ENCODE measurements around the gene TSKU. TPM values are rescaled to one million over a fixed set of nuclear protein-coding genes. Genes with fewer than 3 reads are reported as not detected.

Gene TSKU
- total and polyA plus RNA-seq, 9 of the 15 experiments (the other 6 are each of a cell fraction or from before 2014, with no cell fraction given): 0.60 to 11.9 (median 8.4) TPM

DNA sequence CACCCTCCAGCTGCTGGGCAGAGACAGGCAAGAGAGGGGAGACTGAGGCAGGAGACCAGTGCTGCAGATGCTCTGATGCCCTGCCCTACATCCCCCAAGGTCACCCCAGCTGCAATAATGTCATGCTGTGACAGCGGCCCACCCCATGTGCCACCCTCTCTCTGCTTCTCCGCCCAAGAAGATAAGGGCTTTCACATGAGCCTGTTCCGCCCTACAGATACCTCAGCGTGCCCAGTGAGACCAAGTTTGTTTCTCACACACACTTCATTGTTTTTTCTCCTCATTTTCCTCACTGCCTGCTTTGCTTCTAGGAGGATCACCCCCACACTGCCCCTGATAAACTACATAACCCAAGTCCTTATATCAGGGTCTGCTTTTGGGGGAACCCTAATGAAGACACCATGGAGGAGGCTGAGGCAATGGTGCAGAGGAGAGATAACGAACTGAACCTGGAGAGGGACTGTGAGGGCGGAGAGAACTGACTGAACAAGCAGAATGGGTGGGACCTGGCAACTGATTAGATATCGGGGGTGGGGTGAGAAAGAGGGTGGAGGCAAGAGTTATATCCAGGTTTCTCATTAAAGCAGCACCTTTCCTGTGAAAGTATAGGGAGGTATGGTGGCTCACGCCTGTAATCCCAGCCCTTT, 37.5 kb upstream of the TSKU start (continued):
- TF ChIP-seq FOXA3 (CRISPR knock-in tag; conservative IDR thresholded peaks at IDR 0.05 in 1 of 2, IDR thresholded peaks at IDR 0.05 in 1 of 2) (no peak), ARHGAP35 (IDR thresholded peaks at IDR 0.05; ENCODE audit: partially characterized antibody) (no peak), YBX1 (IDR thresholded peaks at IDR 0.05) (no peak), KLF6 (CRISPR knock-in tag; IDR thresholded peaks at IDR 0.05; ENCODE audit: borderline replicate concordance) (no peak), HNRNPUL1 (IDR thresholded peaks at IDR 0.05; ENCODE audit: low read length) (no peak), MIER1 (IDR thresholded peaks at IDR 0.05; ENCODE audit: low read depth) (0 out of 2 replicates have a peak, but pooled peaks have one; percentile 59), E2F3 (CRISPR knock-in tag; IDR thresholded peaks at IDR 0.05) (no peak), NFIX (CRISPR knock-in tag; IDR thresholded peaks at IDR 0.05; ENCODE audit: low read depth) (no peak), MAFK (IDR thresholded peaks at IDR 0.05; ENCODE audit: low read length) (no peak), POLR2AphosphoS5 (IDR thresholded peaks at IDR 0.05; ENCODE audit: control insufficient read depth, insufficient read depth, low read depth, low read length) (peak; percentile 51; the same call in 1 of the 2 replicates), MCM3 (IDR thresholded peaks at IDR 0.05) (no peak), WHSC1 (IDR thresholded peaks at IDR 0.05; ENCODE audit: low read length) (no peak), SMARCC2 (IDR thresholded peaks at IDR 0.05; ENCODE audit: low read depth) (peak; percentile 85), GABPB2 (CRISPR knock-in tag; conservative IDR thresholded peaks at IDR 0.05) (no peak), SP1 (CRISPR knock-in tag; IDR thresholded peaks at IDR 0.05) (peak; percentile 33; the same call in 1 of the 2 replicates), CSDE1 (IDR thresholded peaks at IDR 0.05) (no peak), MEIS2 (IDR thresholded peaks at IDR 0.05; ENCODE audit: partially characterized antibody) (no peak), TSC22D4 (tag; IDR thresholded peaks at IDR 0.05) (no peak), MTA3 (IDR thresholded peaks at IDR 0.05; ENCODE audit: borderline replicate concordance) (peak; percentile 90), NUFIP1 (IDR thresholded peaks at IDR 0.05; ENCODE audit: partially characterized antibody) (no peak), GTF2A2 (tag; IDR thresholded peaks at IDR 0.05) (no peak), RUNX1 (IDR thresholded peaks at IDR 0.05; ENCODE audit: low read depth) (0 out of 2 replicates have a peak, but pooled peaks have one; percentile 20), KLF13 (tag; IDR thresholded peaks at IDR 0.05; ENCODE audit: borderline replicate concordance, low read depth) (no peak)
- TF ChIP-seq, protein P1, sequence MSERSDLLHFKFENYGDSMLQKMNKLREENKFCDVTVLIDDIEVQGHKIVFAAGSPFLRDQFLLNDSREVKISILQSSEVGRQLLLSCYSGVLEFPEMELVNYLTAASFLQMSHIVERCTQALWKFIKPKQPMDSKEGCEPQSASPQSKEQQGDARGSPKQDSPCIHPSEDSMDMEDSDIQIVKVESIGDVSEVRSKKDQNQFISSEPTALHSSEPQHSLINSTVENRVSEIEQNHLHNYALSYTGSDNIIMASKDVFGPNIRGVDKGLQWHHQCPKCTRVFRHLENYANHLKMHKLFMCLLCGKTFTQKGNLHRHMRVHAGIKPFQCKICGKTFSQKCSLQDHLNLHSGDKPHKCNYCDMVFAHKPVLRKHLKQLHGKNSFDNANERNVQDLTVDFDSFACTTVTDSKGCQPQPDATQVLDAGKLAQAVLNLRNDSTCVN (CRISPR knock-in tag; IDR thresholded peaks at IDR 0.05): 0 out of 2 replicates have a peak, but pooled peaks have one; percentile 32
- TF ChIP-seq, protein P2, sequence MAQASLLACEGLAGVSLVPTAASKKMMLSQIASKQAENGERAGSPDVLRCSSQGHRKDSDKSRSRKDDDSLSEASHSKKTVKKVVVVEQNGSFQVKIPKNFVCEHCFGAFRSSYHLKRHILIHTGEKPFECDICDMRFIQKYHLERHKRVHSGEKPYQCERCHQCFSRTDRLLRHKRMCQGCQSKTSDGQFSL (CRISPR knock-in tag; IDR thresholded peaks at IDR 0.05): no peak
- TF ChIP-seq, protein P2 (tag; IDR thresholded peaks at IDR 0.05): no peak

Data from K562 (cell line).